Stimulated activated CD8-positive, alpha-beta memory T cell treated with anti-CD3 and anti-CD28 coated beads, Interleukin-15, amount 100 ng/mL, for 1 hour (primary cell): ENCODE measurements around the gene NCF1.
"Not testable (repeated sequence)": the region's sequence is repeated elsewhere in the genome, so short reads cannot be mapped to it uniquely, and the experiment has no call there.

Source experiments
- DNase-seq: peaks from one replicate; pipeline ENCODE4 v3.0.0-alpha.2; 2020; ENCODE audit warnings: low read depth

NCF1 gene

GRCh38 chr7:74773760-74774750, at the start of gene NCF1:
NCF1 (plus strand) TSS chr7:74774011; CDS start chr7:74774032, 21 bp downstream.
- not testable (repeated sequence) for DNase-seq

- no peak for DNase-seq
Measured at GRCh38 chr7:74725840-74726239, 48.0 kb upstream of the NCF1 start.

GRCh38 chr7:74726309-74727101, 47.3 kb upstream of the NCF1 start:
- no peak for DNase-seq

GRCh38 chr7:74728686-74729085, 45.1 kb upstream of the NCF1 start:
- not testable (repeated sequence) for DNase-seq

GRCh38 chr7:74730186-74730585, 43.6 kb upstream of the NCF1 start:
- not testable (repeated sequence) for DNase-seq

GRCh38 chr7:74739974-74740703, 33.7 kb upstream of the NCF1 start:
- DNase-seq = not testable (repeated sequence)

GRCh38 chr7:74743936-74744557, 29.8 kb upstream of the NCF1 start:
- not testable (repeated sequence) for DNase-seq

GRCh38 chr7:74753921-74754482, 19.8 kb upstream of the NCF1 start:
- not testable (repeated sequence) for DNase-seq

GRCh38 chr7:74756673-74757072, 17.1 kb upstream of the NCF1 start:
- not testable (repeated sequence) for DNase-seq

GRCh38 chr7:74758268-74758667, 15.5 kb upstream of the NCF1 start:
- DNase-seq = not testable (repeated sequence)

- not testable (repeated sequence) for DNase-seq
Measured at GRCh38 chr7:74758982-74759381, 14.8 kb upstream of the NCF1 start.

GRCh38 chr7:74765205-74765918, 8.4 kb upstream of the NCF1 start:
- not testable (repeated sequence) for DNase-seq

GRCh38 chr7:74766509-74766908, 7.3 kb upstream of the NCF1 start:
- DNase-seq = not testable (repeated sequence)

- not testable (repeated sequence) for DNase-seq
Measured at GRCh38 chr7:74766991-74767390, 6.8 kb upstream of the NCF1 start.

GRCh38 chr7:74770062-74770461, 3.7 kb upstream of the NCF1 start:
- DNase-seq = not testable (repeated sequence)

- DNase-seq = not testable (repeated sequence)
Measured at GRCh38 chr7:74772093-74772492, 1.7 kb upstream of the NCF1 start.

GRCh38 chr7:74775111-74775510, 1.3 kb downstream of the NCF1 start:
- not testable (repeated sequence) for DNase-seq

- not testable (repeated sequence) for DNase-seq
Measured at GRCh38 chr7:74779053-74779452, 5.2 kb downstream of the NCF1 start.

GRCh38 chr7:74781746-74782145, 7.9 kb downstream of the NCF1 start:
- DNase-seq = not testable (repeated sequence)

GRCh38 chr7:74783595-74783994, 9.8 kb downstream of the NCF1 start:
- not testable (repeated sequence) for DNase-seq
